OCI-LY3 (cell line): ENCODE results near the gene PRKD3.

ENCODE experiments used
- CTCF ChIP-seq: fragments of 200-600, 300-600 bp; sonication (generic); IDR thresholded peaks from 2 replicates; pipeline ENCODE4 v1.5.1; 2014; ENCODE audit warnings: antibody characterized with exemption, low read length, low read depth
- EZH2phosphoT487 ChIP-seq: fragments of 200-600 bp; shearing (Covaris generic); IDR thresholded peaks from 2 replicates; pipeline ENCODE4 v1.6.1; 2018; ENCODE audit warnings: antibody characterized with exemption, mixed run types, low read depth

GRCh38 chr2:37324536-37324785 lies 172 bp downstream of the PRKD3 start:
- TF ChIP-seq CTCF = no peak
- no peak for TF ChIP-seq EZH2phosphoT487
